Stromal cell of bone marrow (primary cell): ENCODE measurements around the gene SOCS2.
"Not testable (repeated sequence)": the region's sequence is repeated elsewhere in the genome, so short reads cannot be mapped to it uniquely, and the experiment has no call there.

Experiments used
- DNase-seq: peaks from one replicate; pipeline ENCODE4 v3.0.0-alpha.2; 2012; ENCODE audit warnings: low read depth

The SOCS2 gene

DNA sequence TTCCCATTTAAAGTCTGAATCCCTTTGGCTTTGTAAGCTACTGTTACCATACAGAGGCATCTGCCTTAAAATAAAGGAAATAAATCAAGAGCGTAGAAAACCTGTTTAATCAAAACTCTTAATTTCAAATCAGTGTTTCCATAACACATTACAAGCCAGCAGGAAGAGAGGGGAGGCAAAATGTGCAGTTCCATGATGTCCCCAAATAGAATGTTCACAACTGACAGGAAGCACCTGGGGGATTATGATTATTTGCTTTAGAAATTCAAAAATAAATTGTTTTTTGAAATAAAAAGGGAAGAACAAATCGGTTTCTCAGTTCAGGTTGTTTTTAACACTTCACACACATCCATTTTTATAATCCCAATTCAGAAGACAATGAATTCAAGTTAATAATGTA, 21.4 kb downstream of the SOCS2 start:
- no peak for DNase-seq

DNA sequence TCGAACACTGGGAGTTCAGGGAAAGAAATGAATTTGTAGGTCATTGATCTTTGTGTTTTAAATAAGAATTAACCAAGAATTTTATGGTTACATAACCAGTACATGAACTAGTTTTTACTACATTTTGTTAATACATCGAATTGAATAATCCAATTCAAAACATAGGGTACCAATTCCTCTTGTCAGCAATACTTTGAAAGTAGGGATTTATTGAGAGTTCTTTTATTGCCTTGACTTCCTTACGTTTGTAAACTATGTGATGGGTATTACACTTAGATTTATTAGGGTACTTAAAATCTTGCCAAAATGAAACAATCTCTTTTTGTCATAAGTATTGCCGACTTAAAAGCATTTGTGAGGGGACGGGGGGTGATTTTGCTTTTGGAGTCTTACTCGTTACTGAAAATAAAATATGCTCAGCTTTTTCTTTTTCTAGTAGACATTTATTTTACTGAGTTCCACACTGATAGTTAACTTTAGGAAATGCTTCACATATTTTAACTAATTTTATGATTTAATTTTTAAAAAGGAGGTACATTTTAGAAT, 22.4 kb downstream of the SOCS2 start:
- DNase-seq, result no peak

DNA sequence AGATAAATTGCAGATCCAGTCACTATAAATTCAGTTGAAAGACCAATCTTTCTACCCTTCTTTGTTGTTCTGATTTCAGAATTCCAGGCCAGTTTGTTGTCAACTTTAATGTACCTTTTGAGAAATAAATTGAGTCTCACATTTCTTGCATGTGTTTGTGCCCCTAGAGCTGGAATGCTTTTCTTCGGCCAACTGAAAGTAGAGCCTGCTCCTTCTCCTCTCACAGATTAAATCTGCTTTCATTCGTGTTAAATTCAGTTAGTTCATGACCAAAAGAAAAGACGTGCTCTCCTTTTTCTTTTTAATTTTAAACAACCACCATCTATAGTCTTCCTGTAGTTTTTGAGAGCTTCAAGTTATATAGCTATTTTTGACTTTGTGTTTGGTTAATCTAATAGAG, 22.9 kb downstream of the SOCS2 start:
- DNase-seq, result no peak

DNA sequence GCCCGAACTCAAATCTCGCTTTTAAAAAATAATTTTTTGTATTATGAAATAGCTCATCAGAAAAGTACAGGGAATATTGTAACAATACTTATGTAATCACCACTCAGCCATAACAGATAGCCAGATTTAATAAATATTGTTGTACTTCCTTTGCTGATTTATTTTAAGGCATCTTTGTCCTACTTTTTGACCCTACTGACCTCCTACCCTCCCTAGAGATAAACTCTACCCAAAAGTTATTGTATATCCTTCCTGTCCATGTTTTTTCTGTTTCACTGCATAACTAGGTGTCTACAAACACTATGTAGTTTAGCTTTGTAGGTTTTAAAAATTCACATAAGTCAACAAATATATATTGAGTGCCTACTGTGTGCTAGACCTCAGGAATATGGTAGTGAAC, 25.1 kb downstream of the SOCS2 start:
- no peak for DNase-seq

DNA sequence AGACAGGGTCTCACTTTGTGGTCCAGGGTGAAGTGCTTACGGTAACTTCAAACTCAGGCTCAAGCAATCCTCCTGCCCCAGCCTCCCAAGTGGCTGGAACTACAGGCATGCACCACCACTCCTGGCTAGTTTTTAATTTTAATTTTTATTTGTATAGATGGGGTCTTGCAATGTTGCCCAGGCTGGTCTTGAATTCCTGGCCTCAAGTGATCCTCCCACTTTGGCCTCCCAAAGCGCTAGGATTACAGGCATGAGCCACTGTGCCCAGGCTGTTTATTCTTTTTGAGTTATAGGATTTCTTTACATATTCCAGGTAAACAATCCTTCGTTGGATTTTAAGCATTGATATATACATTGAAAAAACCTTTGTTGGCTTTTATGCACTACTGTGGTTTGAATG, 26.7 kb downstream of the SOCS2 start:
- no peak for DNase-seq

DNA sequence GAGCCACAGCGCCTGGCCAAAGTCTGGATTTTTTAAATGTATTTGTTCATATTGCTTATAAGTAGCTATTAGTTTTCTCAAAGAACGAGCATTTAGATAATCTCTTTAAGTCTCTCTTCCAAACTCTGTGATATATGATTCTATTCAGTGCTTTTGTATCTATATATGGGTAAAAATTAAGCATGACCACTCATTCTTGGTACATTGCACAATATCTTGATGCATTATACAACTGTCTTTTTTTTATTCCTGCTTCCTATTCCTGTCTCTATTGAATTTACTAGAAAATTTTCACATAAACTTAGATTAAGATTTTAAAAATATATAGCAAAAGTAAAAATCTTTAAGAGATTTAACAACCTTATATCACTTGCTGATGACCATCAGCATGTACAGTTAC, 29.1 kb downstream of the SOCS2 start:
- DNase-seq, result no peak

DNA sequence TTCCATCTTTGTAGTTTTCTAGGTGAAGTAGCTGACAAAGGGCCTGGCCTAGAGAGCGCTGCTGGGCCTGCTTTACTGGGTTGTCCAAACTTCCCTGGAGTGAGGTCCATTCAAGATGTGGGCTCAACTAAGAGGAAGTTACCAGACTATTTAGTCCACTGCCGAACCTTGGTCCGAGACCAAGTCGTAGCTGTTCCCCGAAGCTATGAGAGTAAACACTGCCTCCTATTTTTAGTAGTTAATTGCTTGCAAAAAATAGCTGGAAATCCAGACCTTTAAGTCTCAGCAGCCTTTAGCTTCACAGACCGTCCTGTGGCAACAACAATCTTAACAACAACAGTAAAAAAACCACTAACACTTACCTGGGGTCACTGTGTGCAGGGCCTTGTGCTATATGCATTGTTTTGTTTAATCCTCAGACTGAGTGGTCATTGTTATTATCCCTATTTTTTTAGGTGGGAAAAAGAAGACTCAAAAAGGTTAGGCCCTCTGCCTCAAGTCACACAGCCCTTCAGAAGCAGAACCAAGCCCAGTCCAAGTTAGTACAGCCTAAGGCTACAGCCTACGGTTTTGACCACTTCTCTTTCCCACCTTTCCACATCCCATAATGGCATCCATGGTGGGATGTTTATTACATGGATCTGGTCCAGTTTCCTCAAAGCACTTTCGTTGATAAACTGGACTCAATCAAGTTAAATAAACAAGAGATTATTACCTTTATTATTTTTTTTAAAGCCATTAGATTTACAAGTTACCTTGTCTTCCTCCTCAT, 30.6 kb downstream of the SOCS2 start:
- no peak for DNase-seq

DNA sequence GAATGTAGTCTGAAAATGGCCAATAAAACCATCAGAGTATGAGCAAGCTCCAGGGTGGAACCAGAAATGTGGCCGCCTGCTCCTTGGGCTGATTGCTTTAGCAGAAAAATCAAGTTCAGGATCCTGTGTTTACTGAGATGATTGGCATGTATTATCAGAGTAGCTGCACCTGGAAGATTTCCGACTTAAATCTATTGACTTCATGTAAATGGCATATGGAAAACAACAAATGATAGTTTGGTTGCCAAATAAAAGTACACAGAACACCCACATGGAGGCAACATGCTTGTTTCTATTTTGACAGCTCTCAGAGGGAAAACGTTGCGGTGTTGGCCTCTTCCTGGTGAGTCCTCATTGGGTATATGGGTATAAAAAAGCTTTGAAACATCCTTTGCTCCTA, 31.3 kb downstream of the SOCS2 start:
- no peak for DNase-seq

DNA sequence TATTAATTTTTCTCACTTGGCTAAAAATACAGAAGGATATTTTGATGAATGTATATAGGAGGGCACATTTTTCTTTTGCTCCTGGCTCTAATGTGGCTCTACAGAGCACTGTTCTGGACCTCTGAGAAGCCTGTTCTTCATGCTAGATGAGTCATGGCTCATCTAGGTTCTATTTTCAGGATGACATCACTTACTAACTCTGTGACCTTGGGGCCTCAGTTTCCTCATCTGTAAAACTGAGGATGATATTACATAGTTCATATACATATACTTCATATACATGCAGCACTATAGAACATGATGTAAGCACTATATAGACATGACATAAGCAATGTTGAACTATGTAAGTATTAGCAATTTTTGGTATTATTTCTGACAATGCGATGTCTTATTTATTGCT, 35.8 kb downstream of the SOCS2 start:
- no peak for DNase-seq

DNA sequence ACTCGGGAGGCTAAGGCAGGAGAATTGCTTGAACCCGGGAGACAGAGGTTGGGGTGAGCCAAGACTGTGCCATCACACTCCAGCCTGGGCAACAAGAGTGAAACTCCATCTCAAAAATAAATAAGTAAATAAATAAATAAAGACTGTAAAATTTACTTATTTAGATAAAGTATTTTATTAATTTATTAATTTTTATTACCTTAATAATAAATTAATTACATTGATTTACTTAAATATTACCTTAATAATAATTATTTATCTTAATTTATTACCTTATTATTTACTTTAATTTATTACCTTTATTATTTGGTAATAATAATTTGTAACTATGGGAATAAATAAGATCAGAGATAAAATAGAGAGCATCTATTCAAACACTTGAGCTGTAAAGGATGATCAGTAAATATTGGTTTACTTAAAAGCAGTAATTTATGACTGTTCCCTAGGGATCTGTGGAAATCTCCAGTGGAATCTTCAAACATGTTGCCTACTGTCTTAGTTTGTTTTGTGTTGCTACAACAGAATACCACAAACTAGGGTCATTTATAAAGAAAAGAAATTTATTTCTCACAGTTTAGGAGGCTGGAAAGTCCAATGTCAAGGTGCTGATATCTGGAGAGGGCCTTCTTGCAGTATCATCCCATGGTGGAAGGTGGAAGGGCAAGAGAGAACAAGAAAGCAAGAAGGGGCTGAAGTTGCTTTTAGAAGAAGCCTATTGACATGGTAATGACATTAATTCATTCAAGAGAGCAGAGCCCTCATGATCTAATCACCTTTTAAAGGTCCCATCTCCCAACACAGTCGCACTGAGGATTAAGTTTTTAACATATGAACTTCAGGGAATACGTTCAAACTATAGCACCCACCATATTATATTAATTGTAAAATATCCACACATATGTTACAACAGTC, 37.1 kb downstream of the SOCS2 start:
- no peak for DNase-seq

DNA sequence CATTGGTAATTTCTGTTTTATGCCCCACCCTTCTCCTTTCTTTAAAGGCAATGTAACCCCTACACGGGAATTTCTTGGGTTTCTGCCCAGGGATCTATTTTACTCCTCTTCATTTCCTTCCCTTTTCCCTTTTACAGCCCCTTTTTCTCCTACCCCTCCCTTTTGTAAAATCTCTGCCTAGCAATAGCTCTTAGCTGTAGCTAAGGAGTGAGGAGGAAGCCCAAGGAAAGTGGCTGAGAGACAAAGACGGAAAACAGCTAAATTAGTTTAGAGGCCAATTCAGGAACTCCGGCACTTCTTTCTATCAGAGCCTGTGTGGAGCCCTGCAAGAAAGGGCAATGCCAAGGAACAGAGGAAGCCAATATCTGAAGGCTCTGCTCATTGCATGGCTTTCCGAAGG, 40.3 kb downstream of the SOCS2 start:
- no peak for DNase-seq

DNA sequence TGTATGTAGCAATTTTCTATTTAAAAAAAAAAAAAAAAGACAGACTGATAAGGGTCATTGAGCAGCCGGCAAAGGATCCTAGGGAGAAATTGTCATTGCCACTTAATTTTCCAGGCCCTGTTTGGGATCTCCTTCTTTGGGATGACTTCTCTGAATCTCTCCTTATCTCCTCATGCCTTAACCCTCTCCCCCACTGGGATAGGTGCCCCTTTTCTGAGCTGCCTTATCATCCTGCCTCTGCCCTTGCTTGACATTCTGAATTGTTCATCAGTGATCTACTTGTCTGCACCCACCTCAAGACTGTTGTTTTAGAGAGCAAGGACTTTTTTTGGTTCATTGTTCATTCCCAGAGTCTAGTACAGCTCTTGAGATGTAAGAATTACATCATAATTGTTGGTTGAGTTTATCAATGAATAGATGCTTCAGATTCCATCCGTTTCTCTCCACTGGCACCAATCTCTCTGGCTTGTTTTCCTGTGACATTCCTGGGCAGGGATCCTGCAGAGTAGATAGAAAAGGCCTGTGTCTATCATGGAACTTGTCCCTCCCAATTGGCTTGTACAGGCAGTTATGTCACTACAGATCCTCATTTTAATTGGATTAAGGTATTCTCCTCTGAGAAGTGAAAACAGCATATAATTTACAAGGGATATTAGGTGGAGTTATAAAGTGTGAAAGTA, 42.6 kb downstream of the SOCS2 start:
- DNase-seq, result no peak

DNA sequence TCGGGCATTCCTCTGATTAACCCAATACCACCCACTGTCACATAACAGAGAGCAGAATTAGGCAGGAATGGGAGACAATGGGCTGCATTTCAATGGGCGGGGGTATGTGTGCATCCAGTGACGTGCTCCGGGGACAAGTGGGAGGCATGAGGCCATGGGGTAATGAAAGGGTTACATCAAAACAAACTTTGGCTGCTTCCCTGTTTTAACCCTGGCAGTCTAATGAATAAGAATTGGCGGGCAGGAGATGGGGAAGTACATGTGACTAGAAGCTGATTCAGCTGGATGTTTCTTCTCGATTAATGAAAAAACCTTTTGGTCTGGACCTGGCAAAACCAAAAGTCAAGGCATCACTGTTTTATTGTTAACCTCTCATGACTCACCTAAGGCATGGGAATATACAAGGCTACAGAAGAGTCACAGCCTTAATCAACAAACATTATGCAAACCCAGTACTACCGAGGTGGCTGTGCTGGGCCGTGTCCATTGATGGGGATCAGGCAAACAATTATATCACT, 44.2 kb downstream of the SOCS2 start:
- DNase-seq, result no peak

DNA sequence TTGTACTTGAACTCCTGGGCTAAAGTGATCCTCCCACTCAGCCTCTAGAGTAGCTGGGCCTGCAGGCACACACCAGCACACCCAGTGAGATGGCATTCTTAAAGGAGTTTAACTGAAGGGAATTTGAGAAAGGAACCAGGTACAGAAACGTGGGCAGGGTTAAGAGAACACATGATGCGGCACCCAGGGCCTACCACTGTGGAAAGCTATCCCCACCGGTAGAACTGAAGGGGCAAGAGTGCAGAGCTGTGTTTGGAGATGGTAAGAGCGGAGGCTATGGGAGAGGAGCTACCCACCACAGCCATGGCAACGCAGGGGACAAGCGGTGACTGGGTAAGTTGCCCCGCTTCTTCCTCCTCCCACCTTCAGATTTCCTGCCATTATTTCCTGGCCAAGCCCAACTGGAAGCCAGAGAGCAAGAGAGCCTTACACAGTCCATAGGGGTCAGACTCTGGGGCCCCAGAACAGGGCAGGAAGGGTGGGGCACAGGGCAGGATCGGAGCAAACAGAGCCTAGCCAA, 46.5 kb downstream of the SOCS2 start:
- no peak for DNase-seq

DNA sequence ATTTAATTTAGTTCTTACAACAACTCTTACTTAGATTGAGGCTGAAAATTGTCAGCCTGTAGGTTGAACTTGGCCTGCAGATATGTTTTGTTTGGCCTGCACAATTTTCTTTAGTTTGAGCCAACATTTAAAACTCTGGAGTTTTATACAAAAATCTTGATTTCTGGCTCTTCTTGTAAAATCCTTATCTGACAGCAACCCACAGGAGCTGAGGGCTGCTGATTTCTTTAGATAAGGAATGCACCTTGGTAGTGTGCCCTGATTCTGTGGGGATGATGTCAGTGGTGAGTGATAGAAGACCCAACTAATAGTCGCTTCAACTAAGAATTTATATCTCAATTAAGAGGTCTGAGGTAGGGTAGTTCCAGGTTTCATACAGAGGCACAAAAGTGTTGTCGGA, 49.5 kb downstream of the SOCS2 start:
- DNase-seq, result no peak

DNA sequence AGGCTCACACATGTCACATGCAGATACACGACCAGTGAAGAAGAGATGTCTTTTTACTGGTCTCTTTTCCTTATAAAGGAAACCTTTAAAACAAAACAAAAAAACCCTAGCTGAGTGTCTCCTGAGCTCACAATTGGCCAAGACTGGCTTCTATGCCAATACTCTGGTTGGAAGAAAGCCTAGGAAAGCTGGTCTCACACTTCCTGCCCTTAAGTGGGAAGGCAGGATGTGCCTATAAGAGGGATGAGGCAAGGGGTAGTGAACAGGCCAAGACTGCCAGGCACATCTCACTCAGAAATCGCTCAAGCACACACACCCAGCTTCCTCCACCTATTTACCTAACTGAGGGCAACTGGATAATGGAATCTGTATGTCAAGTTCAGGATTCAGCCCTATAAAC, 50.0 kb downstream of the SOCS2 start:
- peak; percentile 90 for DNase-seq

DNA sequence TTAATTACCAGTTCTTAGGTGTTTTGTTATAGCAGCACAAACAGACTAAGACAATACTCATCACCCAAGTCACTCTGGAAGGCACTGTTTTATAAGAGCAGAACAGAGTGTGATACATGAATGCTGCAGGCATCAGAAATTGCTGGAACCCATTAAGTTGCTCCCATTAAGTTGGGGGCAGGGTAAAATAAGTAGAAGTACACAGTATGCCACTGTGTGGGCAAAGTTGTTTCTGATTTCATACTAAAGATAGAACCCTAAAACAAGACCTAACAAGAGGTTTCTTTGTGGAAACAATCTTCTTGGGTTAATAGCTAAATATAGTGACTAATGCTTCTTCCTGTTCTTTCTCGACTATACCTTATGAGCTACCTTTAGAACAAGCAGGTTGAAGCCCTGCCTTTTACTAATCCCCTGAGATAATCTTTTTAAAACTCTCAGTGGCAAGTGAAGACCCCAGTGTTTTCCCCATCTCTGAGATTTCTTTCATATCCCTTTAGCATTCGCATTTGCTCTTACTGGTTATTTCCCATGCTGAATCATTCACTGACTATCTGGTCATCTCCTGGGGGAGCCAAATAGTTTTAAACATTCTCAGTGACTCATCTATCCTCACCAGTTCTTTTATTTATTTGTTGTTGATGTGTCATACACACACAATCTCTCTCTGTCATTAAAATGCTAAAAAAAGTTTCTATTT, 52.3 kb downstream of the SOCS2 start:
- DNase-seq, result peak; percentile 95

DNA sequence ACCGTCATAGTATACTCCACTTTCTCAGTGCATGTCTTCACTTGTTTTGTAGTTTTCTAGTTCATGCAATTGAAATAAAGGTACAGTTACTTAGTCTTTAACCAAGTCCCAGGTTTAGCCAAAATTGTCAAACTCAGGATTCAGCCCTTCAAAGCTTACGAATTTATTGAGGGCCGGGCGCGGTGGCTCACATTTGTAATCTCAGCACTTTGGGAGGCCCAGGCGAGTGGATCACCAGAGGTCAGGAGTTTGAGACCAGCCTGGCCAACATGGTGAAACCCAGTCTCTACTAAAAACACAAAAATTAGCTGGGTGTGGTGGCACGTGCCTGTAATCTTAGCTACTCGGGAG, 52.8 kb downstream of the SOCS2 start:
- DNase-seq, result not testable (repeated sequence)

DNA sequence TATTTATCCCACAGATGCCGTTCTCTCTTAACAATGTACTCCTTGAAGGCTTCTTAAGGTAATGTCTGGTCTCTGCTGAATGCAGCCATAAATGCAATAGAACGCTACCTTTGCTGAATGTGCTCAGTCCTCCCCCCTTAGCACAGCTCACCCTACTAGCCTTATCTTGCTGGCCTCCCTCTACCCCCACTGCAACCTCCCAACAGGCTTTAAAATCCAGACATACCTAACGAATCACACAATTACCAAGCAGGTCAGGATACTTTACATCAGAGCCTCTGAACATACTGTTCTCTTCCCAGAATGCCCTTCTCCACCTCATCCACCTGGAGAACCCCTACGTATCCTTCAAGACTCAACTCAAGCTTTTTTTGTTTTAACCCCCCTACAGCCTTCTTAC, 53.7 kb downstream of the SOCS2 start:
- no peak for DNase-seq
